Endothelial cell of umbilical vein (primary cell): ENCODE data around the gene SLC6A9. TPM values are rescaled to one million over a fixed set of nuclear protein-coding genes. Genes with fewer than 3 reads are reported as not detected.

Experiments
- BruUV-seq: library from RNA; stranded (reverse); fragments of 400-500 nt; replicated peaks from 2 replicates; lab custom pipeline; 2021; lab: Mats Ljungman, UMichigan
- CTCF ChIA-PET: fragments of 300-600, 350-600 bp; sonication (Branson Sonifier 250); formaldehyde crosslinking; loops from one replicate; lab custom pipeline; 2021; ENCODE audit warnings: antibody characterized with exemption, inconsistent platforms; lab: Charles Lee
- POLR2A ChIA-PET: fragments of 300-600, 350-600 bp; sonication (Branson Sonifier 250); formaldehyde crosslinking; loops from one replicate; lab custom pipeline; 2021; ENCODE audit warnings: antibody characterized with exemption, inconsistent platforms; lab: Charles Lee
- DNase-seq: peaks from one replicate; pipeline ENCODE4 v3.0.0-alpha.2; 2011; ENCODE audit warnings: low read depth, low spot score
- FAIRE-seq: peaks from 2 replicates; lab custom pipeline; 2011; peaks lifted over from hg19 to GRCh38; lab: Jason Lieb, UNC
- H2AFZ ChIP-seq: 2 replicates; pipeline ENCODE4 v1.6.0; 2012; ENCODE audit warnings: low read depth, low read length, control low read depth, inconsistent platforms
- H3K27ac ChIP-seq: 2 replicates; pipeline ENCODE4 v1.5.1; 2011; ENCODE audit warnings: low read depth, mild to moderate bottlenecking, control low read depth, low read length, moderate library complexity; ENCODE audit not compliant: insufficient read depth
- H3K27me3 ChIP-seq, 2 experiments: 2 replicates each; pipeline versions ENCODE4 v1.6.0 to v1.6.1; 2011; ENCODE audit warnings: low read length in 2 of 2, mixed read lengths in 1 of 2; ENCODE audit not compliant: control insufficient read depth in 2 of 2, insufficient read depth in 2 of 2
- H3K36me3 ChIP-seq, 2 experiments: 2 replicates in 1 of 2; 3 replicates in 1 of 2; pipeline ENCODE4 v1.5.1; 2011; ENCODE audit warnings: low read length in 2 of 2, mild to moderate bottlenecking in 1 of 2, moderate library complexity in 1 of 2; ENCODE audit not compliant: control insufficient read depth in 2 of 2, insufficient read depth in 2 of 2; ENCODE audit errors: extremely low read depth in 1 of 2
- H3K4me1 ChIP-seq: 3 replicates; pipeline ENCODE4 v1.5.1; 2011; ENCODE audit warnings: mild to moderate bottlenecking, low read length; ENCODE audit not compliant: control insufficient read depth, insufficient read depth; ENCODE audit errors: extremely low read depth
- H3K4me2 ChIP-seq: 2 replicates; pipeline ENCODE4 v1.6.1; 2011; ENCODE audit warnings: low read length, control low read depth, mixed read lengths; ENCODE audit not compliant: insufficient read depth
- H3K4me3 ChIP-seq, 3 experiments: fragments of 200-600 bp in 1 of 3; sonication (generic), shearing (Covaris generic) in 1 of 3; replicated peaks in 1 of 3; 2 replicates each; pipeline ENCODE4 v1.5.1; 2011 to 2016; ENCODE audit warnings: control low read depth in 3 of 3, low read length in 3 of 3, mild to moderate bottlenecking in 2 of 3, inconsistent platforms in 1 of 3, low read depth in 1 of 3, moderate library complexity in 1 of 3; ENCODE audit not compliant: insufficient read depth in 1 of 3
- H3K79me2 ChIP-seq: 2 replicates; pipeline ENCODE4 v1.6.0; 2012; ENCODE audit warnings: low read length, inconsistent platforms; ENCODE audit not compliant: control insufficient read depth, insufficient read depth
- H3K9ac ChIP-seq: replicated peaks from 2 replicates; pipeline ENCODE3; 2011; ENCODE audit warnings: low read length, control low read depth; ENCODE audit not compliant: insufficient read depth; ENCODE audit errors: extremely low read depth
- H3K9me1 ChIP-seq: replicated peaks from 3 replicates; pipeline ENCODE4 v1.6.0; 2011; ENCODE audit warnings: mild to moderate bottlenecking, low read length; ENCODE audit not compliant: control insufficient read depth, insufficient read depth; ENCODE audit errors: extremely low read depth
- H3K9me3 ChIP-seq: replicated peaks from 2 replicates; pipeline ENCODE4 v1.5.1; 2012; ENCODE audit warnings: low read length, inconsistent platforms; ENCODE audit not compliant: control insufficient read depth, insufficient read depth
- H4K20me1 ChIP-seq: replicated peaks from 2 replicates; pipeline ENCODE3; 2011; ENCODE audit warnings: mild to moderate bottlenecking, low read length; ENCODE audit not compliant: control insufficient read depth, insufficient read depth; ENCODE audit errors: extremely low read depth
- CTCF ChIP-seq, 2 donors: IDR thresholded peaks; 1 replicate in 1 of 2; 2 replicates in 1 of 2; pipeline ENCODE4 v1.5.1; 2011; ENCODE audit warnings: low read length in 2 of 2, mild to moderate bottlenecking in 2 of 2, moderate library complexity in 2 of 2, control low read depth in 1 of 2, inconsistent platforms in 1 of 2, low read depth in 1 of 2; ENCODE audit not compliant: insufficient read depth in 1 of 2; ENCODE audit errors: extremely low read depth in 1 of 2
- EZH2 ChIP-seq: IDR thresholded peaks from 2 replicates; pipeline ENCODE4 v1.6.1; 2012; ENCODE audit warnings: borderline replicate concordance, low read depth, mild to moderate bottlenecking, moderate library complexity, low read length, inconsistent platforms; ENCODE audit not compliant: severe bottlenecking
- FOS ChIP-seq: IDR thresholded peaks from 2 replicates; pipeline ENCODE4 v1.6.1; 2011; ENCODE audit warnings: mild to moderate bottlenecking, low read length, moderate library complexity, borderline replicate concordance; ENCODE audit not compliant: insufficient read depth
- GATA2 ChIP-seq: IDR thresholded peaks from 2 replicates; pipeline ENCODE4 v1.7.0; 2011; ENCODE audit warnings: low read depth, mild to moderate bottlenecking, moderate library complexity, mixed read lengths, low read length; ENCODE audit not compliant: insufficient read length, insufficient read depth
- JUN ChIP-seq: IDR thresholded peaks from 2 replicates; pipeline ENCODE4 v1.6.1; 2011; ENCODE audit warnings: borderline replicate concordance, low read depth; ENCODE audit not compliant: insufficient read length, insufficient read depth
- MAX ChIP-seq: IDR thresholded peaks from 2 replicates; pipeline ENCODE4 v1.6.1; 2011; ENCODE audit not compliant: insufficient read depth, insufficient read length
- POLR2A ChIP-seq: IDR thresholded peaks from 2 replicates; pipeline ENCODE4 v1.6.1; 2012; ENCODE audit warnings: low read depth, mild to moderate bottlenecking, control low read depth, low read length
- POLR2AphosphoS5 ChIP-seq: IDR thresholded peaks from 2 replicates; pipeline ENCODE4 v1.6.1; 2012; ENCODE audit warnings: low read depth, mild to moderate bottlenecking, control low read depth, low read length, moderate library complexity; ENCODE audit not compliant: insufficient read depth
- dilution Hi-C: fragments of 300-500 bp; cut with MboI; formaldehyde crosslinking; loops from one replicate; pipeline ENCODE4 v1.15.0; 2019; ENCODE audit warnings: low sequenced_read_pairs; ENCODE audit not compliant: extremely low pct_ligation_motif_present
- intact Hi-C: fragments of 100-400 bp; cut with micrococcal nuclease; formaldehyde crosslinking; loops from one replicate; pipeline ENCODE4 v1.10.0; 2022
- polyA plus RNA-seq, 4 experiments: library from polyadenylated mRNA; depleted of rRNA in 3 of 4; stranded (reverse) in 3 of 4; unstranded in 1 of 4; fragments of >200 nt; gene quantifications; 2 replicates each; pipeline versions ENCODE4 v1.2.1 to v1.2.3, GENCODE V29; 2011 to 2012; ENCODE audit warnings: missing spikeins in 1 of 4
- total RNA-seq: library from RNA; stranded (reverse); gene quantifications from 2 replicates; pipeline ENCODE4 v1.2.3, GENCODE V29; 2021

SLC6A9 gene
- total and polyA plus RNA-seq, 2 donors (not counting 3 experiments of a cell fraction or from before 2014, with no cell fraction given): 0.80 to 1.5 TPM

GRCh38 chr1:44043176-44044070, 12.2 kb upstream of the SLC6A9 start:
- Histone ChIP-seq H3K9me1 (no peaks in the 10 kb centered on the region), H3K4me1 (peaks cover 14% of the 10 kb centered on the region), H4K20me1 (no peaks in the 10 kb centered on the region), H3K9ac (no peak overlapping the region), H2AFZ (no peak overlapping the region), H3K27me3 (peaks cover 5% of the 10 kb centered on the region in 2 experiments), H3K4me3 (no peak overlapping the region), H3K27ac (no peak overlapping the region), H3K9me3 (no peaks in the 10 kb centered on the region), H3K4me2 (no peak overlapping the region), H3K79me2 (no peaks in the 10 kb centered on the region), H3K36me3 (no peaks in the 10 kb centered on the region)
- POLR2A ChIA-PET: no interaction called here
- no peak for DNase-seq
- no peak for FAIRE-seq
- BruUV-seq: no TSS peak
- dilution Hi-C loops: no loop called here
- TF ChIP-seq POLR2A (no peak), CTCF (IDR thresholded peaks at IDR 0.05; ENCODE audit: extremely low read depth in 1 of 2, insufficient read depth in 1 of 2, low read depth in 1 of 2, low read length in 2 of 2) (no peak), EZH2 (no peak), POLR2AphosphoS5 (no peak), GATA2 (no peak), JUN (no peak), MAX (no peak), FOS (no peak)
- CTCF ChIA-PET: interaction anchor here (0.7 to 5.5 kb wide), 2 partner anchors 37 to 40 kb away, joined by 4 to 40 read pairs; no protein-coding TSS in a partner anchor
- intact Hi-C loops: no loop called here
